SK-N-SH treated with all-trans-retinoic acid at 6 μM for 48 hours (cell line): ENCODE measurements around the gene KIF17.
"Not testable (repeated sequence)": the region's sequence is repeated elsewhere in the genome, so short reads cannot be mapped to it uniquely, and the experiment has no call there.

Experiments used
- ATAC-seq: fragments of 200-7000 bp; cut with Tn5 transposase; 3 replicates; pipeline ENCODE4 v1.9.1; 2020; ENCODE audit warnings: mild to moderate bottlenecking, moderate library complexity
- BACH2 ChIP-seq: fragments of 250-450 bp; sonication (Bioruptor Pico); IDR thresholded peaks from 2 replicates; pipeline ENCODE4 v1.9.0; 2021; ENCODE audit warnings: mild to moderate bottlenecking, borderline replicate concordance
- CSDC2 ChIP-seq: fragments of 250-450 bp; sonication (Bioruptor Pico); IDR thresholded peaks from 2 replicates; pipeline ENCODE4 v1.5.0; 2020; ENCODE audit warnings: mild to moderate bottlenecking, moderate library complexity
- ISL1 ChIP-seq: fragments of 250-450 bp; sonication (Bioruptor Pico); IDR thresholded peaks from 2 replicates; pipeline ENCODE4 v2.1.2; 2022; ENCODE audit warnings: mild to moderate bottlenecking, moderate library complexity
- OSR1 ChIP-seq: fragments of 250-450 bp; sonication (Bioruptor Pico); IDR thresholded peaks from 2 replicates; pipeline ENCODE4 v1.8.0; 2022; ENCODE audit warnings: moderate library complexity, mild to moderate bottlenecking, inconsistent platforms
- PATZ1 ChIP-seq: fragments of 250-450 bp; sonication (Bioruptor Pico); IDR thresholded peaks from 2 replicates; pipeline ENCODE4 v1.8.0; 2020; ENCODE audit warnings: mild to moderate bottlenecking, moderate library complexity, borderline replicate concordance
- POU6F1 ChIP-seq: fragments of 250-450 bp; sonication (Bioruptor Pico); IDR thresholded peaks from 2 replicates; pipeline ENCODE4 v1.8.0; 2021; ENCODE audit warnings: low read depth, mild to moderate bottlenecking, moderate library complexity, borderline replicate concordance
- RARB ChIP-seq: fragments of 250-450 bp; sonication (Bioruptor Pico); IDR thresholded peaks from 2 replicates; pipeline ENCODE4 v1.8.0; 2021; ENCODE audit warnings: mild to moderate bottlenecking, moderate library complexity
- SNAI2 ChIP-seq: fragments of 250-450 bp; sonication (Bioruptor Pico); IDR thresholded peaks from 2 replicates; pipeline ENCODE4 v1.5.0; 2020; ENCODE audit warnings: mild to moderate bottlenecking, moderate library complexity
- TOX ChIP-seq: fragments of 250-450 bp; sonication (Bioruptor Pico); IDR thresholded peaks from 2 replicates; pipeline ENCODE4 v1.8.0; 2021; ENCODE audit warnings: mild to moderate bottlenecking, moderate library complexity, borderline replicate concordance
- ZC3H10 ChIP-seq: fragments of 250-450 bp; sonication (Bioruptor Pico); IDR thresholded peaks from 2 replicates; pipeline ENCODE4 v1.5.1; 2021; ENCODE audit warnings: mild to moderate bottlenecking, moderate library complexity
- ZFP30 ChIP-seq: fragments of 450-650 bp; formaldehyde crosslinking; IDR thresholded peaks from 2 replicates; pipeline ENCODE4 v1.5.0; 2022; ENCODE audit warnings: mild to moderate bottlenecking, moderate library complexity
- ZNF565 ChIP-seq: fragments of 450-650 bp; formaldehyde crosslinking; conservative IDR thresholded peaks from 2 replicates; pipeline ENCODE4 v1.5.0; 2020; ENCODE audit warnings: low read depth, mild to moderate bottlenecking, moderate library complexity
- ZNF70 ChIP-seq: fragments of 450-650 bp; formaldehyde crosslinking; IDR thresholded peaks from 2 replicates; pipeline ENCODE4 v1.5.0; 2020; ENCODE audit warnings: mild to moderate bottlenecking, moderate library complexity
- TF ChIP-seq, protein P1 (sequence below): fragments of 250-450 bp; sonication (Bioruptor Pico); IDR thresholded peaks from 2 replicates; pipeline ENCODE4 v1.5.1; 2020; ENCODE audit warnings: low read depth, mild to moderate bottlenecking, moderate library complexity
- TF ChIP-seq, protein P2 (sequence below): fragments of 250-450 bp; sonication (Bioruptor Pico); IDR thresholded peaks from 2 replicates; pipeline ENCODE4 v1.5.1; 2021; ENCODE audit warnings: mild to moderate bottlenecking, moderate library complexity
- TF ChIP-seq, protein P3 (sequence below): fragments of 250-450 bp; sonication (Bioruptor Pico); IDR thresholded peaks from 2 replicates; pipeline ENCODE4 v1.5.0; 2020; ENCODE audit warnings: mild to moderate bottlenecking, moderate library complexity

The KIF17 gene

DNA sequence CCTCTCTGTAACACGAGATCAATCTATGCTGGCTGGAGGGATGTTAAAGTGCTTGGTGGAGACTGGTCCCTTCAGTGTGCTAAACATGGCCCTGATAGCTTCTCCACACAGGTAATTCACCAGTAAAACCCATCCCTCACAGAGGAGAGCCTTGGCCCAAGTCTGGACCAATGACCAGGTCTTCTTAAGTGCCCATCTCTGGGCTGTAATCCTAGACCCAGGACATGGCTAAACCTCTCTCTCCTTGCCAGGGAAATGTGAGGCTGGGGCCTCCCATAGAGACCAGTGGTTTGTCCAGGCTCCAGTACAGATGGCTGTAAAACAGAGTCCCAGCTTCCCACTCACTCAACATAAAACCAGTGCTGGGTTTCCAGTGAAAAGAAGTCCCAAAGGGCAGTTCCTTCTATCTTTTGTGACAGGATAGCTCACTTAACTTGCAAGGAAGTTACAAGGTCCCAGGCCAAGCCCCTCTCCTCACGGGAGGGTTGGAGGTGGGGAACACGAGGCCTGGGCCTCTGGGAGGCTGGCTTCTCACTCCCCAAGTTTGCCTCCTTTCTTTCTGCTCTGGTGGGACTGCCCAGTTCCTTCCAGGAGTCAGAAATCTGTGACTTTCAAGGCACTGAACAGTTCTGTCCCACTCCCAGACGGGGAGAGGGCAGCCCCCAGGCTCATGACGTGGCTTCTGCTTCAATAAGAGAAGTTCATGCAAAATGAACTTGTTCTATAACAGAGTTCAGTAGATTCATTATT is 2.2 kb upstream of the KIF17 start:
- TF ChIP-seq, protein P1, sequence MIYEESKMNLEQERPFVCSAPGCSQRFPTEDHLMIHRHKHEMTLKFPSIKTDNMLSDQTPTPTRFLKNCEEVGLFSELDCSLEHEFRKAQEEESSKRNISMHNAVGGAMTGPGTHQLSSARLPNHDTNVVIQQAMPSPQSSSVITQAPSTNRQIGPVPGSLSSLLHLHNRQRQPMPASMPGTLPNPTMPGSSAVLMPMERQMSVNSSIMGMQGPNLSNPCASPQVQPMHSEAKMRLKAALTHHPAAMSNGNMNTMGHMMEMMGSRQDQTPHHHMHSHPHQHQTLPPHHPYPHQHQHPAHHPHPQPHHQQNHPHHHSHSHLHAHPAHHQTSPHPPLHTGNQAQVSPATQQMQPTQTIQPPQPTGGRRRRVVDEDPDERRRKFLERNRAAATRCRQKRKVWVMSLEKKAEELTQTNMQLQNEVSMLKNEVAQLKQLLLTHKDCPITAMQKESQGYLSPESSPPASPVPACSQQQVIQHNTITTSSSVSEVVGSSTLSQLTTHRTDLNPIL (CRISPR knock-in tag) = no peak
- TF ChIP-seq, protein P2, sequence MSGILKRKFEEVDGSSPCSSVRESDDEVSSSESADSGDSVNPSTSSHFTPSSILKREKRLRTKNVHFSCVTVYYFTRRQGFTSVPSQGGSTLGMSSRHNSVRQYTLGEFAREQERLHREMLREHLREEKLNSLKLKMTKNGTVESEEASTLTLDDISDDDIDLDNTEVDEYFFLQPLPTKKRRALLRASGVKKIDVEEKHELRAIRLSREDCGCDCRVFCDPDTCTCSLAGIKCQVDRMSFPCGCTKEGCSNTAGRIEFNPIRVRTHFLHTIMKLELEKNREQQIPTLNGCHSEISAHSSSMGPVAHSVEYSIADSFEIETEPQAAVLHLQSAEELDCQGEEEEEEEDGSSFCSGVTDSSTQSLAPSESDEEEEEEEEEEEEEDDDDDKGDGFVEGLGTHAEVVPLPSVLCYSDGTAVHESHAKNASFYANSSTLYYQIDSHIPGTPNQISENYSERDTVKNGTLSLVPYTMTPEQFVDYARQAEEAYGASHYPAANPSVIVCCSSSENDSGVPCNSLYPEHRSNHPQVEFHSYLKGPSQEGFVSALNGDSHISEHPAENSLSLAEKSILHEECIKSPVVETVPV (CRISPR knock-in tag) = no peak
- no peak for TF ChIP-seq RARB (CRISPR knock-in tag)
- TF ChIP-seq PATZ1 (CRISPR knock-in tag) = no peak
- no peak for TF ChIP-seq ISL1 (CRISPR knock-in tag)
- TF ChIP-seq ZNF565 = no peak
- no peak for TF ChIP-seq POU6F1
- no peak for TF ChIP-seq ZC3H10
- no peak for TF ChIP-seq ZNF70 (CRISPR knock-in tag)
- TF ChIP-seq, all 23 proteins: peak for 0

DNA sequence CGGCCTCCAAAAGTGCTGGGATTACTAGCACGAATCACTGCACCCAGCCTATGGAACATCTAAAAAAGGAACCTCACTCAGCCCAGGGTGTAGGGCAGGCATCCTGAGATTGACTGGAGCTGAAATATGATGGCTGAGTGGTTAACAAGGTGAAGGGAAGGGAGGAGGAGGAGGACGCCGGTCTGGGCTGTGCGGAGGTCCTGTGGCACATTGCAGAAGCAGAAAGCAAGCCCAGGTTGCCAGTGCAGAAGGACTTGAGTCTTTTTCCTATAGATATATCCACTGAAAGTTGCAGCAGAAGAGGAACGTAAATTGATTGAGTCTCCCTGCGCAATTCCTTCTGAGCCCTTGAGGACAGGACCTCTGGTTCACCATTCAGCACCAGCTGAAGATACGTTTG is 1.5 kb upstream of the KIF17 start:
- TF ChIP-seq, protein P3, sequence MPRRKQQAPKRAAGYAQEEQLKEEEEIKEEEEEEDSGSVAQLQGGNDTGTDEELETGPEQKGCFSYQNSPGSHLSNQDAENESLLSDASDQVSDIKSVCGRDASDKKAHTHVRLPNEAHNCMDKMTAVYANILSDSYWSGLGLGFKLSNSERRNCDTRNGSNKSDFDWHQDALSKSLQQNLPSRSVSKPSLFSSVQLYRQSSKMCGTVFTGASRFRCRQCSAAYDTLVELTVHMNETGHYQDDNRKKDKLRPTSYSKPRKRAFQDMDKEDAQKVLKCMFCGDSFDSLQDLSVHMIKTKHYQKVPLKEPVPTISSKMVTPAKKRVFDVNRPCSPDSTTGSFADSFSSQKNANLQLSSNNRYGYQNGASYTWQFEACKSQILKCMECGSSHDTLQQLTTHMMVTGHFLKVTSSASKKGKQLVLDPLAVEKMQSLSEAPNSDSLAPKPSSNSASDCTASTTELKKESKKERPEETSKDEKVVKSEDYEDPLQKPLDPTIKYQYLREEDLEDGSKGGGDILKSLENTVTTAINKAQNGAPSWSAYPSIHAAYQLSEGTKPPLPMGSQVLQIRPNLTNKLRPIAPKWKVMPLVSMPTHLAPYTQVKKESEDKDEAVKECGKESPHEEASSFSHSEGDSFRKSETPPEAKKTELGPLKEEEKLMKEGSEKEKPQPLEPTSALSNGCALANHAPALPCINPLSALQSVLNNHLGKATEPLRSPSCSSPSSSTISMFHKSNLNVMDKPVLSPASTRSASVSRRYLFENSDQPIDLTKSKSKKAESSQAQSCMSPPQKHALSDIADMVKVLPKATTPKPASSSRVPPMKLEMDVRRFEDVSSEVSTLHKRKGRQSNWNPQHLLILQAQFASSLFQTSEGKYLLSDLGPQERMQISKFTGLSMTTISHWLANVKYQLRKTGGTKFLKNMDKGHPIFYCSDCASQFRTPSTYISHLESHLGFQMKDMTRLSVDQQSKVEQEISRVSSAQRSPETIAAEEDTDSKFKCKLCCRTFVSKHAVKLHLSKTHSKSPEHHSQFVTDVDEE (CRISPR knock-in tag) = no peak
- no peak for TF ChIP-seq ZNF565
- TF ChIP-seq ZFP30 (CRISPR knock-in tag) = no peak
- no peak for TF ChIP-seq PATZ1 (CRISPR knock-in tag)
- TF ChIP-seq ZC3H10 = no peak
- no peak for TF ChIP-seq BACH2
- TF ChIP-seq, protein P2 (CRISPR knock-in tag) = no peak
- ATAC-seq = no peak

More for the DNA sequence above, 2.2 kb upstream of the KIF17 start:
- no peak for ATAC-seq

DNA sequence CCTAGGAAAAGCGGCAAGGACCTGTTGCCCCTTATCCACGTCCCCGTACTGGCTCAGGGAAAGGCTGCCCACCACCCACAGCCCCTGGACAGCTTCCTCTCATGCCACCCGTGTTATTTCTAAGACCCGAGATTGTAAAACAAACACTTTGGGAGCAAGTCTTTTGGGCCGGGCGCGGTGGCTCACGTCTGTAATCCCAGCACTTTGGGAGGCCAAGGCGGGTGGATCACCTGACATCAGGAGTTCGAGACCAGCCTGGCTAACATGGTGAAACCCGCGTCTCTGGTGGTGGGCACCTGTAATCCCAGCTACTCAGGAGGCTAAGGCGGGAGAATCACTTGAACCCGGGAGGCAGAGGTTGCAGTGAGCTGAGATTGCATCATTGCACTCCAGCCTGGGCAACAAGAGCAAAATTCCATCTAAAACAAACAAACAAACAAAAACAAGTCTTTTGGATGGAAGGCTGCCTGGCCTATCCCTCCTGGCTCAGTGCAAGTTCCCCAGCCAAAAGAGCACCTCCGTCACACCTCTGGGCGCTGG is 606 bp upstream of the KIF17 start:
- not testable (repeated sequence) for ATAC-seq

- ATAC-seq = no peak
- TF ChIP-seq RARB (CRISPR knock-in tag) (no peak), ZFP30 (CRISPR knock-in tag) (no peak), TOX (CRISPR knock-in tag) (no peak), OSR1 (no peak), CSDC2 (no peak), BACH2 (no peak), SNAI2 (CRISPR knock-in tag) (no peak), ISL1 (CRISPR knock-in tag) (no peak)
- TF ChIP-seq, protein P1 (CRISPR knock-in tag) = no peak
- TF ChIP-seq, protein P3 (CRISPR knock-in tag) = no peak
These were observed 1.6 kb downstream of the KIF17 start for GRCh38 chr1:20716232-20716631.
